GM21423 (cell line): ENCODE measurements around the gene AOPEP.
A peak's percentile ranks its signal among the peaks of the same experiment; 100 is the strongest.

Experiments
- ATAC-seq: cut with Tn5 transposase; IDR thresholded peaks from one replicate; pipeline ENCODE4 v1.9.1; 2021; ENCODE audit warnings: mild to moderate bottlenecking, moderate library complexity; ENCODE audit not compliant: unreplicated experiment

The AOPEP gene

DNA sequence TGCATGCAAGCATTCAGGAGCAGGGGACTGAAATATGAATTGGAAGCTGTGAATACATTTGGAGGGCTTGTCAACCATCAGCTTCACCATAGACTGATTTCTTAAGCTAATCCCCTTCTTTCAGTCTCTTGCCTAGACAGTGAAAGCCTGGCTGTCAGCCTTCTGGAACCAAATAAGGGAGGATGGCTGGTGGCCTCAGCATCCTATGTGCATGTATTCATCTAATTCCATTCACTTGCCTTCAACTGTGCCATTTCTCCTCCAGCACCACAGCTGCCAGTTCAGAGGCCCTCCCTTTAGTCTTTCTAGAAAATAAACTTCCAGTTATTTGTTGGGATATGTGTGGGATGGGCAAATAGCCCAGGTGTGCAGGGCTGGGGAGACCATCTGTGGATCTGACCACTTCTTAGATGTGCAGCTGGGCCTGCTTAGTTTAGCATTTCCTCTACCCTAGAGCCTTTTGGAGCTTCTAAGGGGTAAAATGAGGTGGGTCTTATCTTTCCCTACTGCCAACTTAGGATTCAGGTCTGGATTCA is 62.1 kb downstream of the AOPEP start:
- ATAC-seq: no peak

GRCh38 chr9:94791435-94791834 is 64.9 kb downstream of the AOPEP start:
- ATAC-seq: no peak

DNA sequence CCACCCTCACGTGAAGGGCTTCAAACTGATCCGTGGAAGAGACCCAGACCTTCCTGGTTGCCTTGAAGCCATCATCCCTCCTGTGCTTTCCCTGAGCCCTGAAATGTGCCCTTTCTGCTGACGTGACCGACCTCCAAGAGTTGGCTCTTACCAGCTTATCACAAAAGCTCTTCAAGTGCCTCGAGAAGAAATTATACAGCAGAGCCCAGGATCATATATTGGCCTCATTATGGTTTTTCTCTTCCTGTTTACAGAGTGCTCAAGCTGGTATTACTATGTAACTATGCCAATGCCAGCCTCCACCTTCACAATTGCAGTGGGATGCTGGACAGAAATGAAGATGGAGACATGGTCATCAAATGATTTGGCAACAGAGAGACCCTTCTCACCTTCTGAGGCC is 66.0 kb downstream of the AOPEP start:
- no peak for ATAC-seq

- ATAC-seq: no peak
Measured at GRCh38 chr9:94794476-94795167, 68.1 kb downstream of the AOPEP start.

GRCh38 chr9:94796687-94797086 is 70.2 kb downstream of the AOPEP start:
- ATAC-seq: no peak

GRCh38 chr9:94798201-94798600 is 71.7 kb downstream of the AOPEP start:
- no peak for ATAC-seq

- ATAC-seq: no peak
Measured at GRCh38 chr9:94798708-94799107, 72.2 kb downstream of the AOPEP start.

DNA sequence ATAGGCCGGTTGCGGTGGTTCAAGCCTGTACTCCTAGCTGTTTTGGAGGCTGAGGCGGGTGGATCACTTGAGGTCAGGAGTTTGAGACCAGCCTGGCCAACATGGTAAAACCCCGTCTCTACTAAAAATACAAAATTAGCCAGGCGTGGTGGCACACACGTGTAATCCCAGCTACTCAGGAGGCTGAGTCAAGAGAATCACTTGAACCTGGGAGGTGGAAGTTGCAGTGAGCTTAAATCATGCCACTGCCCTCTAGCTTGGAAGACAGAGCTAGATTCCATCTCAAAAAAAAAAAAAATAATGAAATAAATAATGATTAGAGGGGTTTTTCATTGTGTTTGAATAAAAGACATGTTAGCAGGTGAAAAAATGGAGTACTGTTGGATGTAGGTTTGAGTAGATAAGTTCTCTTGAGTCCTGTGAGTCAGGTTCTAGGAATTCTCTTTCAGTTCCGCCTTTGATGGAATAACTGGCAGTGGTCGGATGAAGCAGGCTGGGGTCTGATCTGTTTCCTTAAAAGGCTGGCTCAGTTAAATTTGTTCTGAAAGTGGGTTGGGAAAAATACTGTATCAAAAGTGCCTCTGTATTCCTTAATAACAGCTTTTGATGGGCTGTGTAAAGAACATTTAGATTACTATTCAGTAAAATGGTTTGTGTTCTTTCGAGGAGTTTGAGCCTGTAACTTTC is 73.2 kb downstream of the AOPEP start:
- ATAC-seq: no peak

DNA sequence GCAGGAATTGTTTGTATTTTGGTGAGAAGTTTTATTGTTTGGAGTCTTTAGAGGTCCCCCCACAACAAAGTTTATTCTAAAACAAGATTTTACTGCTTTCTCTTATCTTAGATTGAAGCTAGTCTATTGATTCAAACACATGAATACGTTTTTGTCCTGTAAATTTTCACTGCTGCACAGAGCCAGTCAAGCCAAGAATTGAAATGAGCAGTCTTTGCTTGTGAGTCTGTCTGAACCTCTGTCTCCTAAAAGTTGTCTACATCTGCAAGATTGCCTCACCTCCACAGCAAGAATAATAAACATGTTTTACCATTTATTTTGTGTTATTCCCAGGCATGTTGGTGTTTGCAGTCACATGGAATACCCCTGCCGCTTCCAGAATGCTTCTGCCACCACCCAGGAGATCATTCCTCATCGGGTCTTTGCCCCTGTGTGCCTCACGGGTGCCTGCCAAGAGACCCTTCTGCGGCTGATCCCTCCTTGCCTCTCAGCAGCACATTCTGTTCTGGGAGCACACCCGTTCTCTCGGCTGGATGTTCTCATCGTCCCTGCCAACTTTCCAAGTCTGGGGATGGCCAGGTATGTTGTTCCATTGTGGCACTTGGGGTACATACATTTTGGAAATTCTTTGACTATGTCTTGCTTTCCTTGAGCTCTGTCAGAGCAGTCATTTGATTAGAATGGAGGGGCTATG is 74.1 kb downstream of the AOPEP start:
- ATAC-seq: no peak

GRCh38 chr9:94801234-94801633 is 74.7 kb downstream of the AOPEP start:
- ATAC-seq: no peak

DNA sequence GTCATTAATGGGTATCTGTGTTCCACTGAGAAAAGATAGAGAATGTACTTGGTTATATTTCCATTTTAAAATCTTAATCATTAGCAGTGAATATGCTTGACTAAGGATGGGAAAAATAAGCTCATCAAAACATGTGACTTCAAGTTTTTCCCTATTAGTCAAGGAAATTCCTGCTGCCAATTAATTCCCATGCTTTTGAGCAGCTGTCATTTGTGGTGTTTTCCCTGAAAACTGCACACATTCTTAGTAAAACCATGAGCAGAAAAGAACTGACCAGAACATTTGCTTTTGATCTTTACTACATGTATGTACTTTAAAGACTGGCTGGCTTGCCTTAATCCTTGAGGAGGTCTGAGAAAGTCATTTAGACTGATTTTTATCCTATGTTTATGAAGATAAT is 75.2 kb downstream of the AOPEP start:
- ATAC-seq: no peak

- no peak for ATAC-seq
Measured at GRCh38 chr9:94802251-94802650, 75.8 kb downstream of the AOPEP start.

- peak; percentile 46 for ATAC-seq
Measured at GRCh38 chr9:94802793-94803192, 76.3 kb downstream of the AOPEP start.

GRCh38 chr9:94804316-94804715 is 77.8 kb downstream of the AOPEP start:
- ATAC-seq: no peak

GRCh38 chr9:94805051-94805489 is 78.6 kb downstream of the AOPEP start:
- no peak for ATAC-seq

DNA sequence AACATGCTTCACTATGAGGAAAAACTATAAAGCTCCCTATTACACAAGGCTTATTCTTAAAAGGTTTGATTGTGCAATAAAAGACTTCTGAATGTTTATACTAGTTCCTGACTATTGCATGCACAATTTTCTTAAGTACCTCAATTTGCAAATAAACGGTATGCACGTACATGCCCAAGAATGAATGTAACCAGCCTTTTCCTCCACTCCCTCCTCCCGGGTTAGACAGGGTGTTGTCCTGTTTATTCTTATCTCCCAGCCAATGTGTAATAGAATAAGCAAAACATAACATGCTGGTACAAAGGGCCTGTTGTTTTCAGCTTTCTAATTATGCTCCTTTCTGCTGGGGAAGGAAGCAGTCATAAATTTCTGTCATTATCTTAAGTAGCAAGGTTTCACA is 79.1 kb downstream of the AOPEP start:
- no peak for ATAC-seq

DNA sequence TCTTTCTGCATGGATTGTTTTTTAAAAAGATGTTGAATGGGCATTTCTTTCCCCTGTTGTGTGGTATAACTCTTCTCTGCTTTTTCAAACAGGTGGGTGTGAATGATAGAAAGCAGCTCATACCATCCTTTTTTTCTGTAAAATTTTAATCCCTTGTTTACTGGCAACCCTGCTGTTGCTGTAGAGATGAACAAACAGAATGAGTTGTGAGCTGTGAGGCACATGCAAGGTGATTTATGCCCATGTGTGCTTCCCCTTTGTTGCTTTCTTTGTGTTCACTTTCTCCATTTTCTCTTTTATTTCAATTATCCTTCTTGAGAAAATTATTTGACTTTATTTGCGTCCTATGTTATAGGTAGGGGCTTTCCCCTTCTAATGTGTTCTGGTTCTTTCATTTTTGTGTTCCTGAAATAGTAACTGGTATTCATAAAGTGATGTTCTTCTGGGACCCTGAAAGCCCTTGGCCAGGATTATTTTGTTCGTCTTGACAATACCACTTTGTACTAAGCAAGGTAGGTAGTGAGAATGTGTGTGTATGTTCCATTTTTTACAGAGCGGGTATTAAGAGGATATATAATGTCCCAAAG is 79.9 kb downstream of the AOPEP start:
- no peak for ATAC-seq

- ATAC-seq: no peak
Measured at GRCh38 chr9:94807556-94807955, 81.1 kb downstream of the AOPEP start.

- ATAC-seq: no peak
Measured at GRCh38 chr9:94808926-94809700, 82.6 kb downstream of the AOPEP start.

DNA sequence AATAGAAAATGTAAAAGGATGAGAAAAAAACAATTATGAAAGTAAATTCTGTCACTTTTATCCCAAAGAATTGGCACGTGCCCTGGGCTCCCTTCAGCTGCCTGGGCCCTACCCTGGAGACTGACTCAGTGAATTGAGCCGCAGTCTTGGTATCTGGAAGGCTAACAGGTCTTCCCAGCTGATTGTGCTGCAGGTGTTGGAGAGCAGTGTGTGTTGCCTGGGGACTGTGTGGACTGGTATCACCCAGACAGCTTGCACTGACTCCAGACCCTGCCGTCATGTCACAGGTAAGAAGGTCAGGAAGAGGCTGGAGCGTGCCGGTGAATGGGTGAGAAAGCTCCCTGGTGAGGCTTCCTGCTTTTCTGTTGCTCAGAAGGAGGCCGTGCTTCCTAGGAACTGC is 83.3 kb downstream of the AOPEP start:
- no peak for ATAC-seq

- no peak for ATAC-seq
Measured at GRCh38 chr9:94811074-94811473, 84.6 kb downstream of the AOPEP start.
